IPS-18a (cell line): ENCODE measurements around the gene IPCEF1.
"Not testable (repeated sequence)": the region's sequence is repeated elsewhere in the genome, so short reads cannot be mapped to it uniquely, and the experiment has no call there.

Experiments
- H3K27ac ChIP-seq: one replicate; pipeline ENCODE4 v1.5.1; 2013; ENCODE audit warnings: low read length
- H3K27me3 ChIP-seq: one replicate; pipeline ENCODE4 v1.6.1; 2013; ENCODE audit warnings: mild to moderate bottlenecking, low read length; ENCODE audit not compliant: control insufficient read depth, insufficient read depth
- H3K36me3 ChIP-seq: one replicate; pipeline ENCODE4 v1.6.1; 2013; ENCODE audit warnings: low read depth, low read length; ENCODE audit not compliant: control insufficient read depth
- H3K4me1 ChIP-seq: one replicate; pipeline ENCODE4 v1.6.1; 2013; ENCODE audit warnings: low read depth, low read length; ENCODE audit not compliant: control insufficient read depth
- H3K4me3 ChIP-seq: one replicate; pipeline ENCODE4 v1.5.1; 2013; ENCODE audit warnings: low read length
- H3K9ac ChIP-seq: one replicate; pipeline ENCODE4 v1.6.1; 2013; ENCODE audit warnings: mild to moderate bottlenecking, low read length, moderate library complexity
- H3K9me3 ChIP-seq: one replicate; pipeline ENCODE4 v1.6.1; 2013; ENCODE audit warnings: low read depth, low read length; ENCODE audit not compliant: control insufficient read depth

Gene IPCEF1

DNA sequence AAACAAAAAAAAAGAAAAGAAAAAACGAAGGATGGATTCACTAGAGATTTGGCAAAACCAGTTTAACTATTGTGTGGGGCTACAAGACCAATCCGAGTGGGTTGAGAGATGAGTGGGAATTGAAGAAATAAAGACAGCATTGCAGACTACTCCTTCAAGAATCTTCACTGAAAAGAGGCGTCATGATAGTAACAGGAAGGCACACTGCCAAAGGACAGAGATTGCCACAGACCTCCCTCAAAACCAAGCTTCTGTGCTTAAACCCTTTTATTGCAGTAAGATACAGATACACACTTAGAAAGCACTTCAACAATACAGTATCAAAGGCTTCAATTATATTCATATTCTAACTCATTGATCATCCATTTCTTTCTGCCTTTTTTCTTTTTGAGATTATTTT is 103.9 kb downstream of the IPCEF1 start:
- no peaks in the 10 kb centered on the region for H3K36me3 ChIP-seq
- no peak overlapping the region for H3K27ac ChIP-seq
- no peaks in the 10 kb centered on the region for H3K27me3 ChIP-seq
- peaks cover 8% of the 10 kb centered on the region for H3K4me1 ChIP-seq
- H3K9ac ChIP-seq = no peak overlapping the region
- H3K4me3 ChIP-seq = no peak overlapping the region
- H3K9me3 ChIP-seq = no peaks in the 10 kb centered on the region

DNA sequence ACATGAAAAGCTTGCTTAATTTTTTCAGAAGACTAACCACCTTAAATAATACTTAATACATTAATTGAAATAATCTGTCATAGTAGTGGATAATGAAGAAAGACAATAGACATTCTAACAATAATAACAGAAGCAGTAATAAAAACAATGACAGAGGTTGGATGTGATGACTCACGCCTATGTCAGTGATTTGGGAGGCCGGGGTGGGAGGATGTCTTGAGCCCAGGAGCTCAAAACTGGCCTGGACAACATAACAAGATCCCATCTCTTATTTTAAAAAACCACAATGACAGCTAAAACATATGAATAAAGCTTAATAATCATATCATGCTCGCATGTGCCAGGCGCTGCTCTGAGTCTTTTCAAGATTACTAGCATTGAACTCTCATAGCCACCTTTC is 105.5 kb downstream of the IPCEF1 start:
- H3K9me3 ChIP-seq = no peaks in the 10 kb centered on the region
- H3K4me3 ChIP-seq = no peak overlapping the region
- no peak overlapping the region for H3K9ac ChIP-seq
- no peaks in the 10 kb centered on the region for H3K27me3 ChIP-seq
- H3K4me1 ChIP-seq = peaks cover 24% of the 10 kb centered on the region
- no peaks in the 10 kb centered on the region for H3K36me3 ChIP-seq
- no peak overlapping the region for H3K27ac ChIP-seq

DNA sequence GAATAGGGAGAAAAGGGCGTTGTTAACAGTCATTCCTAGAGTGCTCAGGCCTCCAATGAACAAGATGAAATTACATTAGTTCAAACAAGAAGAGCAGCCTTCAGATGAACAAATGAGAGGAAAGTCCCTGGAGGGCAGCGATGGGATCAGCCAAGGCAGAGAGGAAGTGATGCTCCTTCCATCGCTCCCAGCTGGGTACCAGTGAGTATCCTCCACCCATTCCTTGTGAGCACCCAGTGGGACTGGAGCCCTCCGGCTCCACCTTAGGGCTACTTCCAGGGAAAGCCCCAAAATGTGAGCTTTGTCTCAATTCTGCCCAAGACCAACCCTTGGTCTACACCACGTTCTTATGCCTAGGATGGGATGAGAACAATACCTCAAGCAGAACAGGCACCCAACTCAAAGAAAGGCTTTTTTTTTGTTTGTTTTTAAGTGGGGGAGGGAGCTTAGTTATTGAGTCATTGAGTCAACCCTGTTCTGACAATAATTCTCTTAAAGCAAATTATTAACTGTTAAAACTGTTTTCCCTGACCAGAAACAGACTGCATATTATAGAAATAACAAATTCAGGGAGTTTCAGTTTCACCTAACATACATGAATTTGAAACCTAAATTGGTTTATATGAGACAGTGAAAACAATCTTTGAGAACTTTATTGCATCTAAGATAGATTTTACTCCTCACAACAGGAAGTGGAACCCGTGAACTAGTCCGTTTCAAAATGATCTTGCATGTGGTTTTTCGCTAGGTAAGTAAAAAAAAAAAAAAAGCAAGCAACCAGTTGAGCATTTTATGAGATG is 106.9 kb downstream of the IPCEF1 start:
- Histone ChIP-seq H3K4me3 (no peak overlapping the region), H3K9me3 (no peaks in the 10 kb centered on the region), H3K27me3 (no peaks in the 10 kb centered on the region), H3K27ac (no peak overlapping the region), H3K36me3 (no peaks in the 10 kb centered on the region), H3K9ac (no peak overlapping the region), H3K4me1 (peaks cover 27% of the 10 kb centered on the region)

DNA sequence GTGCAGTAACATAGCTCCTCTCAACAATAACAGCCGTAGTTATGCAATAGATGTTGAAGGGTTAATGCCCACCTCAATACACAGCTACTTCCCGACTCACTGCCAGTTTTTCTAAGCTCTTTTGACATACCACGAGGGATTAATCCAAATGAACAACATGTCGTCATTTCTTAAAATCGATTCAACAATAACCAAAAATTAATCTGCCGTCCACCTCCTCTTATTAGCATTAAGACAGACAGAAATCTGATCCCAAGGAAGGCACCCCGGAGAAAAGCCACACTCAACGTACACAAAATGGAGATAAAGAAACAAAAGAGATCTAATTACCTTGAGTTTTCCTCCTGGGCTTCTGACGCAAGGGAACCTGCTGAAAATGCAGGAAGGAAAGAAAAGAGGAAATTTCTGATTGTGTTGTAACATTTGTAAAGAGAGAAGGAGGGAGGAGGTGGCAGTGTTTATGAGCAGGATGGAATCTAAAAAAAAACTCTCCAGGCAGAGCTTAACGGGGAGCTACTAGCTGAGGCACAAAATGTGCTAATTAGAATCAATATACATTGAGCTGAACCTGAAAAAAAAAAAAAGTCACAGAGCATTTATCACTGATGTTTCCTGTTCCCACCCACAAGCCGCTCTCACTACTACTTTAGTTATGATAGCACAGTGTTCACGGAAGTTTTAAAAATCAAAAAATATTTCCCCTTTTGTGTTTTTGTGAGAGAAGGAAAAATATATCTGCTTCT is 109.3 kb downstream of the IPCEF1 start:
- Histone ChIP-seq H3K27me3 (no peaks in the 10 kb centered on the region), H3K4me3 (peak overlapping the region; percentile 38), H3K4me1 (peaks cover 36% of the 10 kb centered on the region)

DNA sequence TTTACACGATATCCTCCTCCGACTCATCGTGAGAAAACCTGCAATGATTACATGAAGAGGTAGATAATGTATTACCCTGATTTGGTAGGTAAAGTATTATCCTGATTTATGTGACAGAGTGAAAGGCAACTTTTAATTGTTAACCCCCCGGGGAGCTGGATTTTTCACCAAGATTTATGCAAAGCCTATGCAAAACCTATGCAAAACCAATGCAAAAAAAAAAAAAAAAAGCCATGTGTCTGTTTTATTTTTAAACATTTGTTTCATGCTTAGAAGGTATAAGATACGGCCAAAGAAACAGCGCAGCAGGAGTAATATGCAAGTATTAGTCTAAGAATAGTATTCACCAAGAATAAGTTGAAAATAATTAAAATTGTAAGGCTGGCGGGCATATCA is 109.9 kb downstream of the IPCEF1 start:
- Histone ChIP-seq H3K4me3 (peak overlapping the region; percentile 38), H3K27ac (no peak overlapping the region), H3K27me3 (no peaks in the 10 kb centered on the region), H3K9ac (peak overlapping the region; percentile 30), H3K4me1 (peaks cover 36% of the 10 kb centered on the region), H3K36me3 (no peaks in the 10 kb centered on the region), H3K9me3 (no peaks in the 10 kb centered on the region)

More for the DNA sequence above, 109.3 kb downstream of the IPCEF1 start:
- H3K9ac ChIP-seq = peak overlapping the region; percentile 30
- peak overlapping the region; percentile 26 for H3K27ac ChIP-seq
- H3K9me3 ChIP-seq = no peaks in the 10 kb centered on the region
- no peaks in the 10 kb centered on the region for H3K36me3 ChIP-seq

DNA sequence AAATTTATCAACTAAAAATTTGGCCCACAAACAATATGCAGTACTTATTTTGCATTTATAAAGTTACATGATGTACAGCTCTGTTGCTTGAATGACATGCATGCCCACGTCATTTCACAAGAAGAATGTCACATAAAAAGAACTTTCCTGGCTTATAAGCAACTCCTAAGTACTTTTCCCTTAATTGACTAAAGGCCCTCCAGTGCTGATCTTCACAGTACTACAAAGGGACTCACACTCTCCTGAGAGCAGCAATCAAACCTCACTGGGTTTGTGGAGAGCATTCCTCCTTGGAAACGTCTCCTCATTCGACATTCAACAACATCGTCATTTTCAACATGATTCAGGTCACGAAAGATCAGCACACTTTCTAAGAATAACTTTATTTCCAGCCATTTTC is 111.1 kb downstream of the IPCEF1 start:
- H3K9me3 ChIP-seq = no peaks in the 10 kb centered on the region
- no peaks in the 10 kb centered on the region for H3K27me3 ChIP-seq
- no peaks in the 10 kb centered on the region for H3K36me3 ChIP-seq
- no peak overlapping the region for H3K9ac ChIP-seq
- no peak overlapping the region for H3K27ac ChIP-seq
- H3K4me3 ChIP-seq = no peak overlapping the region
- peaks cover 36% of the 10 kb centered on the region for H3K4me1 ChIP-seq

DNA sequence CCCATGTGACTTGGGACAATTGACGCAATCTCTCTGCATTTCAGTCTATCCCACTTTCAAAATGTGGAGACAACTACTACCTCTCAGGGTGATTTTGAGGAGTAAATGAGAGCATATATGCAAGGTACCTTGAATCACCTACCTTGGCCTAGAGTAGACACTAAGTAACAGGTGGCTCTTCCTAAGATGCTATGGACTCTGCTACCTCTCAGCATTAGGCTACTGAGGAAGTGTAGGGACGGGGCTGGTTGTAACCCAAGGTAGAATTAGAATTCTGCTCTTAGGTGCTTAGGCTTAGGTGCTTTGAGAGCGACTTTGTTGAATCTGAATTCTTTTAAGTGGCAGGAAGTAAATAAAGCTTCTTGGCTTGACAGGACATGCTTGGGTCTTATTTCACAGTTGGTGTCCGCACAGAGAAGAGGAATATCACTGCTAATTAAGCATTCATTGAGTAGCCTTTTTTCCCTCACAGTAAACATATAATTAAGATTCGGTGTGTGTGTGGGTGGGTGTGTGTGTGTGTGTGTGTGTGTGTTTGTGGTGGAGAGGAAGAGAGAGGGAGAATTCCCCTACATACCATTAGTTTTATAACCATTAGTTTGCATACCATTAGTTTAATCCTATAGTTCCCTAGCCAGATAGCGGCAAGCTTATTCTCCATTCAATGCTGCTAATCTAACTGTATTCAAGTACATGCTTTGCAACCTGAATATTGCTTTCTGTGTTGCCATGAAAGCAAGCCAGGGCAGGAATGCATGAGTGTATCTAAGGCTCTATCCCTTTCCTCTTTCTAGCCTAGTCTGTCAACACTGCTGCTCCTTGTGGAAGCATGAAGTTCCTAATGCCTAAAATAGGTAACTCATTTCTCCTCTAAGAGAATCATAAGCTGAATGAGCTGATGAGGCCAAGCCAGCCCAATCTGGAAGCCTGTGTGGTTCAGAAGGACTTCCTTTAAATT is 112.5 kb downstream of the IPCEF1 start:
- Histone ChIP-seq H3K9ac (no peak overlapping the region), H3K27me3 (no peaks in the 10 kb centered on the region), H3K9me3 (no peaks in the 10 kb centered on the region), H3K27ac (no peak overlapping the region), H3K4me3 (no peak overlapping the region), H3K4me1 (peaks cover 36% of the 10 kb centered on the region), H3K36me3 (no peaks in the 10 kb centered on the region)

DNA sequence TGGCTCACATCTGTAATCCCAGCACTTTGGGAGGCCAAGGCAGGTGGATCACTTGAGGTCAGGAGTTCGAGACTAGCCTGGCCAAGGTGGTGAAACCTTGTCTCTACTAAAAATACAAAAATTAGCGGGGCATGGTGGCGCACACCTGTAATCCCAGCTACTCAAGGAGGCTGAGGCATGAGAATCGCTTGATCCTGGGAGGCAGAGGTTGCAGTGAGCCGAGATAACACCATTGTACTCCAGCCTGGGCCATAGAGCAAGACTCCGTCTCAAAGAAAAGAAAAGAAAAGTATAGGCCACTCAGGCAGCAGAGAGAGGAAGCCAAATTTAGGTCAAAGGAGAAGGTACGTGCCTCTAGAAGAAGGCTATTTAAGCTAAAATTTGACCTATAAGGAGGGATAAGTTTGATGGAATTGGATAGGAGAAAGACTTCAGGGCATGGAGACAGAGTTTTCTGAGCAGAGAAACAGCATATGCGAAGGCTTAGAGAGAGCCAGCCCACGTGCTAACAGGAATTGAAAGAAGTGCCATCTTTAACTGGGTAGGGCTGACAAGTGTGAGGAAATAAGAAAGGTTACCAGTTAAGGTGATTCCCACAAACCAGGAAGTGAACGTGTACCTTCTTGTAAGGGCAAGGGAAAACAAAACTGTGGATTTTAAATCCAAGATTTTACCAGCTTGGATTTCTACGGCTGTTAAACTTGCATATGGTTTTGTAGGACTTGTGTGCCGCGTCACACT is 113.8 kb downstream of the IPCEF1 start:
- Histone ChIP-seq H3K27ac (no peak overlapping the region), H3K4me1 (peaks cover 29% of the 10 kb centered on the region), H3K36me3 (no peaks in the 10 kb centered on the region), H3K9ac (no peak overlapping the region), H3K27me3 (no peaks in the 10 kb centered on the region), H3K4me3 (no peak overlapping the region), H3K9me3 (no peaks in the 10 kb centered on the region)

DNA sequence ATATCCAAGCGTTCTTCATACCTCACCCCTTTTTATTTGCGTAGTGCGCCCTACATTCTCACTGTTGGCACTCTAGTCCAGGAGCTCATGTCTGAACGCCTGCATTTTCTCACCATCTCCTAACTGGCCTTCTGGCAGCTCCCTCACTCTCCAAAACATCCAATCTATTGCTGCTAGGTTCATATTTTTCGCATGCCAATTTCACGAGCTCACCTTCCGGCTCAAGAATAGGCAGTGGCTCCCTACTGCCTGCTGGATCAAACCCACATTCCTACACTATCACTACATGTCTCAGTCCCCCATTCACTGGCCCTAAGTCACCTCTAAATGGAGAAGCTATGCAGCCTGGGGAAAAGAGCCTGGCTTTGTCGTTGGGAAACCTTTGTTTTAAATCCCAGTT is 115.0 kb downstream of the IPCEF1 start:
- Histone ChIP-seq H3K36me3 (no peaks in the 10 kb centered on the region), H3K9ac (no peak overlapping the region), H3K27ac (no peak overlapping the region), H3K4me3 (no peak overlapping the region), H3K4me1 (peaks cover 17% of the 10 kb centered on the region), H3K9me3 (no peaks in the 10 kb centered on the region), H3K27me3 (no peaks in the 10 kb centered on the region)

DNA sequence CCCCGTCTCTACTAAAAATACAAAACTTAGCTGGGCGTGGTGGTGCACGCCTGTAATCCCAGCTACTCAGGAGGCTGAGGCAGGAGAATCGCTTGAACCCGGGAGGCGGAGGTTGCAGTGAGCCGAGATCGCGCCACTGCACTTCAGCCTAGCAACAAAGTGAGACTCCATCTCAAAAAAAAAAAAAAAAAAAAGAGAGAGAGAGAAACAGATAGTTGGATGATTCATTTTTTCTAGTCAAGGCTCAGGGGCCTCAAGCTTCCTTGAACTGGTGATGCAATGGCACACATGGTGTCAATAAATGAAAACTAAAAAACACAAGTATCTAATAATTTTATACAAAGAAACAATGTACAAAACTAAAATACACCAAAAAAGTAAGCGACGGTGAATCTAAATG is 115.5 kb downstream of the IPCEF1 start:
- H3K4me1 ChIP-seq = peaks cover 12% of the 10 kb centered on the region
- H3K9ac ChIP-seq, H3K4me3 ChIP-seq, H3K9me3 ChIP-seq, H3K27ac ChIP-seq, H3K27me3 ChIP-seq, H3K36me3 ChIP-seq: not testable (repeated sequence)

DNA sequence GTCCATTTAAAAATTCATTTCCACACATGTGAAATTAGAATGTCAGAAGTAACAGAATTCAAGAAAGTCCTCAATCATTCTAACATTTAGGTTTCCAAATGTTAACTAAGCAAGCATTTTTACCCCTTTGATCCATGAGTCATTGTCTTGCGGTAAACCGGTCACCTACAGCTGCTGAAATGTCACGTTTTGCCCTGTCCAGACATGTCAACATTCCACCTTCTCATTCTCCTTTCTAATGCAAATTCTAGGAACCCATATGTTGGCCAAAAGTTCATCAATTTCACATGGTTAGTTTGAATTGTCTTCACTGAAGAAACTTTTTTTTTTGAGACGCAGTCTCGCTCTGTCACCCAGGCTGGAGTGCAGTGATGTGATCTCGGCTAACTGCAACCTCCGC is 117.2 kb downstream of the IPCEF1 start:
- H3K4me1 ChIP-seq = peaks cover 9% of the 10 kb centered on the region
- H3K9ac ChIP-seq = no peak overlapping the region
- H3K9me3 ChIP-seq = no peaks in the 10 kb centered on the region
- H3K36me3 ChIP-seq = no peaks in the 10 kb centered on the region
- H3K4me3 ChIP-seq = no peak overlapping the region
- no peak overlapping the region for H3K27ac ChIP-seq
- no peaks in the 10 kb centered on the region for H3K27me3 ChIP-seq
